IMR-90 (cell line): ENCODE measurements around the gene FLT3LG.

Experiments used
- MAFK ChIP-seq: IDR thresholded peaks from 2 replicates; pipeline ENCODE4 v1.6.1; 2012; ENCODE audit warnings: low read depth, low read length, improper control_type of control experiment
- POLR2A ChIP-seq: IDR thresholded peaks from 2 replicates; pipeline ENCODE4 v1.6.1; 2012; ENCODE audit warnings: mild to moderate bottlenecking, low read depth, low read length
- TF ChIP-seq, protein P1 (sequence below): conservative IDR thresholded peaks from 2 replicates; pipeline ENCODE4 v1.5.1; 2012; ENCODE audit warnings: mild to moderate bottlenecking, low read depth, low read length, improper control_type of control experiment
- TF ChIP-seq, protein P2 (sequence below): fragments of 150-350 bp; IDR thresholded peaks from 2 replicates; pipeline ENCODE4 v1.6.1; 2017; ENCODE audit warnings: mild to moderate bottlenecking, antibody characterized with exemption, low read length, low read depth

DNA sequence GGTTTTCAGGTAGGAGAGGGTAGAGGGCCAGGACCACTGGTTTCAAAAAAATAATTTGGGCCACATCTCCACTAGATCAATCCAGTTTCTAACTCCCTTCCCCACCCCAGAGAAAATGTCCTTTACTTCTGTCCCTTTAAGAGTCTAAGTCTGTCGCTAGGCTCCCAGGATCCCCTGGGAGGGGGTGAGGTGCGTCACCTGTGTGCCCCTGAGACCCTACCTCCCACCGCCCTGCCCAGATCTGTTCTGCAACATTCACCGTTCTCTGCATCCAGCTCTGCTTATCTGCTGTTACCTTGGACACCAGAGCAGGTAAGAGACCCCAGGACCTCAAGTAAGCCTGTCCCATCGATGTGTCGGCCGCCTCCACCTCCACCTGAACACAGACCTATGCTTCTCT lies 48.8 kb upstream of the FLT3LG start, which contains the start of gene GFY:
- TF ChIP-seq, protein P1, sequence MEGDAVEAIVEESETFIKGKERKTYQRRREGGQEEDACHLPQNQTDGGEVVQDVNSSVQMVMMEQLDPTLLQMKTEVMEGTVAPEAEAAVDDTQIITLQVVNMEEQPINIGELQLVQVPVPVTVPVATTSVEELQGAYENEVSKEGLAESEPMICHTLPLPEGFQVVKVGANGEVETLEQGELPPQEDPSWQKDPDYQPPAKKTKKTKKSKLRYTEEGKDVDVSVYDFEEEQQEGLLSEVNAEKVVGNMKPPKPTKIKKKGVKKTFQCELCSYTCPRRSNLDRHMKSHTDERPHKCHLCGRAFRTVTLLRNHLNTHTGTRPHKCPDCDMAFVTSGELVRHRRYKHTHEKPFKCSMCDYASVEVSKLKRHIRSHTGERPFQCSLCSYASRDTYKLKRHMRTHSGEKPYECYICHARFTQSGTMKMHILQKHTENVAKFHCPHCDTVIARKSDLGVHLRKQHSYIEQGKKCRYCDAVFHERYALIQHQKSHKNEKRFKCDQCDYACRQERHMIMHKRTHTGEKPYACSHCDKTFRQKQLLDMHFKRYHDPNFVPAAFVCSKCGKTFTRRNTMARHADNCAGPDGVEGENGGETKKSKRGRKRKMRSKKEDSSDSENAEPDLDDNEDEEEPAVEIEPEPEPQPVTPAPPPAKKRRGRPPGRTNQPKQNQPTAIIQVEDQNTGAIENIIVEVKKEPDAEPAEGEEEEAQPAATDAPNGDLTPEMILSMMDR = no peak
- TF ChIP-seq, protein P2, sequence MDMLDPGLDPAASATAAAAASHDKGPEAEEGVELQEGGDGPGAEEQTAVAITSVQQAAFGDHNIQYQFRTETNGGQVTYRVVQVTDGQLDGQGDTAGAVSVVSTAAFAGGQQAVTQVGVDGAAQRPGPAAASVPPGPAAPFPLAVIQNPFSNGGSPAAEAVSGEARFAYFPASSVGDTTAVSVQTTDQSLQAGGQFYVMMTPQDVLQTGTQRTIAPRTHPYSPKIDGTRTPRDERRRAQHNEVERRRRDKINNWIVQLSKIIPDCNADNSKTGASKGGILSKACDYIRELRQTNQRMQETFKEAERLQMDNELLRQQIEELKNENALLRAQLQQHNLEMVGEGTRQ = no peak
- TF ChIP-seq MAFK (no peak), POLR2A (no peak)
